ENCODE results near the gene NELFB. TPM values are rescaled to one million over a fixed set of nuclear protein-coding genes. Genes with fewer than 3 reads are reported as not detected.

Gene NELFB
- total and polyA plus RNA-seq, 9 of the 15 experiments (the other 6 are each of a cell fraction or from before 2014, with no cell fraction given) = 0.24 to 84.0 (median 29.7) TPM

DNA sequence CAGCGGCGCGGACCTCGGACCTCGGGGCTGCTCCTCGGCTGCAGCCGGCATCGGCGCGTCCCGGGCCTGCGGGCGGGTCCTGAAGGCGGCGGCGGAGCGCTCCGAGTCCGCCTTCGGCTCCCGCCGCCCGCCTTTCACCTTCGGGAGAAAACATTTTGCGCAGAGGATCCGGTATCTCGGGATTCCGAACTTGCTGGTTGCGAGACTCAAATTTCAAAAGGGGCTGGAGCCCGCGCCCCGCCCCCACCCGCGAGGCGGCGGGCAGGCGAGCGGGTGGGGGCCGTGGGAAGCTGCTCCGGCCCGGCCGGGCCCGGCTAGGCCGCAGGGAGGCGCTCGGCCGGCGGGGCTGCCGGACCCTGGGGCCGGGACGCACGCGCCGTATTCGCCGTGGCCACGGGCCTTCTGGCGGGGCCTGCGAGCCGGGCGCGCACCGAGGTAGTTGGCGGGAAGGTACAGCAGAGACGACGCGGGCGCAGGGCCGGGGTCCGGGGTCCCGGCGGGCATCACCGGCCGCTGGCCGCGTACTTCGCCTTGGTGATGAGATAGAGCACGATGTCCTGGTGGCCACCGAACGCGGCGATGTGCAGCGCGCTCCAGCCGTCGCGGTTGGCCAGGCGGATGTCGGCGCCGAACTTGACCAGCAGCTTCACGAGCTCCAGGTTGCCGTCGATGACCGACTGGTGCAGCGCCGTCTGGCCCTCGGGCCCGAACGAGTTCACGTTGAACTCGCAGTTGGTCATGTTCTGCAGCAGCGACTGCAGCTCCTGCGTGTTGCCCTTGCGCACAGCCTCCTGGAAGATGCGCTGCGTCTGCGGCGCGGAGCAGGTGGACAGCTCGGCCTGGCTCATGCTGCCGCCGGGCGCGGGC, 46.2 kb downstream of the NELFB start (continued):
- TF ChIP-seq ETS1 (conservative IDR thresholded peaks at IDR 0.05; ENCODE audit: control insufficient read depth, low read depth, low read length) (0 out of 2 replicates have a peak, but pooled peaks have one; percentile 22), RERE (CRISPR knock-in tag; IDR thresholded peaks at IDR 0.05; ENCODE audit: borderline replicate concordance) (no peak), POLR2A (conservative IDR thresholded peaks at IDR 0.05) (peak; percentile 38), ZSCAN32 (CRISPR knock-in tag; IDR thresholded peaks at IDR 0.05) (no peak), CBX5 (IDR thresholded peaks at IDR 0.05; ENCODE audit: borderline replicate concordance, low read depth) (no peak), SNIP1 (IDR thresholded peaks at IDR 0.05; ENCODE audit: low read depth) (no peak), MBD1 (CRISPR knock-in tag; IDR thresholded peaks at IDR 0.05) (no peak), CAMTA2 (CRISPR knock-in tag; conservative IDR thresholded peaks at IDR 0.05) (no peak), HMGXB4 (CRISPR knock-in tag; IDR thresholded peaks at IDR 0.05) (no peak), TARDBP (IDR thresholded peaks at IDR 0.05) (peak; percentile 45; the same call in 1 of the 2 replicates), YBX1 (IDR thresholded peaks at IDR 0.05) (no peak), TBL1XR1 (IDR thresholded peaks at IDR 0.05; ENCODE audit: low read length in 2 of 2) (no peak)
- TF ChIP-seq, protein P1, sequence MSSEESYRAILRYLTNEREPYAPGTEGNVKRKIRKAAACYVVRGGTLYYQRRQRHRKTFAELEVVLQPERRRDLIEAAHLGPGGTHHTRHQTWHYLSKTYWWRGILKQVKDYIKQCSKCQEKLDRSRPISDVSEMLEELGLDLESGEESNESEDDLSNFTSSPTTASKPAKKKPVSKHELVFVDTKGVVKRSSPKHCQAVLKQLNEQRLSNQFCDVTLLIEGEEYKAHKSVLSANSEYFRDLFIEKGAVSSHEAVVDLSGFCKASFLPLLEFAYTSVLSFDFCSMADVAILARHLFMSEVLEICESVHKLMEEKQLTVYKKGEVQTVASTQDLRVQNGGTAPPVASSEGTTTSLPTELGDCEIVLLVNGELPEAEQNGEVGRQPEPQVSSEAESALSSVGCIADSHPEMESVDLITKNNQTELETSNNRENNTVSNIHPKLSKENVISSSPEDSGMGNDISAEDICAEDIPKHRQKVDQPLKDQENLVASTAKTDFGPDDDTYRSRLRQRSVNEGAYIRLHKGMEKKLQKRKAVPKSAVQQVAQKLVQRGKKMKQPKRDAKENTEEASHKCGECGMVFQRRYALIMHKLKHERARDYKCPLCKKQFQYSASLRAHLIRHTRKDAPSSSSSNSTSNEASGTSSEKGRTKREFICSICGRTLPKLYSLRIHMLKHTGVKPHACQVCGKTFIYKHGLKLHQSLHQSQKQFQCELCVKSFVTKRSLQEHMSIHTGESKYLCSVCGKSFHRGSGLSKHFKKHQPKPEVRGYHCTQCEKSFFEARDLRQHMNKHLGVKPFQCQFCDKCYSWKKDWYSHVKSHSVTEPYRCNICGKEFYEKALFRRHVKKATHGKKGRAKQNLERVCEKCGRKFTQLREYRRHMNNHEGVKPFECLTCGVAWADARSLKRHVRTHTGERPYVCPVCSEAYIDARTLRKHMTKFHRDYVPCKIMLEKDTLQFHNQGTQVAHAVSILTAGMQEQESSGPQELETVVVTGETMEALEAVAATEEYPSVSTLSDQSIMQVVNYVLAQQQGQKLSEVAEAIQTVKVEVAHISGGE (CRISPR knock-in tag; IDR thresholded peaks at IDR 0.05) = peak in 2 of 3 experiments; percentile 29 to 33; a peak in 2 of 6 replicates
